Stimulated activated CD8-positive, alpha-beta memory T cell treated with anti-CD3 and anti-CD28 coated beads, Interleukin-4, amount 100 ng/mL, for 4 hours (primary cell): ENCODE data around the gene GPHN.

Experiments
- DNase-seq, 2 donors: peaks; one replicate each; pipeline ENCODE4 v3.0.0-alpha.2; 2020; ENCODE audit warnings: low read depth in 2 of 2, low spot score in 1 of 2

GPHN gene

GRCh38 chr14:66507722-66508546 lies at the start of gene GPHN:
TSS of gene GPHN (plus strand) at chr14:66508147.
- peak; percentile 61 to 78 for DNase-seq

DNA sequence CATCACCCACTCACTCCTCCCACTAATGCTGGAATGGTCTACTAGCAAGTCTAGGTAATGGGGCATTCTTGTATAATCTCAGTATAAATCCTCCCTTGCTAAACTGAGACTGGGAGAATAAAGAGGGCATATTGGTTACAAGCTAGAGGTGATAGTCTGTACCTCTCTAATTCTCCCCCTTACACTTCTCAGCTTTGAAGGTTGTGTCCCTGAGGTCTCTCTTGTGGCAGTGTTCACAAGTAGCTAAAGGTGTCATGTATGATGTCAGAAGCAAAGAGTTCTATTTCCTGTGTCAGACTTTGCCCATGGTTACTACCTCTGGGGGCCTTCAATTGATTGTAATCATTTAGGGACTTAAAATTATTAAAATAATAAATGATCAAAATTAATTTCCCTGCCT lies 48.3 kb upstream of the GPHN start:
- no peak for DNase-seq

DNA sequence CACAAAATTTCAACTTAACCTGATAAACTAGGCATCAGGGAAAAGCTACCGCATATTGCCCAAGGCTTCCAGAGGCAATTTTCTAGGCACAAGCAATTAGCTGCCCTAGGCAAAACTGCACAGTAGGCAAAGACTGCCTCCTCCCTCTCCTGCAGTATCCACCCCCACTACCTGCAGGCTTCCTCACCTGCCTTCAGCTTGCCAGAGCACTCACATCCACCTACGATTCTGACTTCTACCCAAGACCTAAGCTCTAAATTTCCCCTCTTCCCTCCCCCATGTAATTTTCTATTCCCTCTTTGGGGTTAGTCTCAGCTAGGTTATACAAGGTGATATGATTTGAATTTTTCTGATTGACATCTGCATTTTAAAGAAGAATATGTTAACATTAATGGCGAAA lies 43.7 kb upstream of the GPHN start:
- DNase-seq, result no peak

DNA sequence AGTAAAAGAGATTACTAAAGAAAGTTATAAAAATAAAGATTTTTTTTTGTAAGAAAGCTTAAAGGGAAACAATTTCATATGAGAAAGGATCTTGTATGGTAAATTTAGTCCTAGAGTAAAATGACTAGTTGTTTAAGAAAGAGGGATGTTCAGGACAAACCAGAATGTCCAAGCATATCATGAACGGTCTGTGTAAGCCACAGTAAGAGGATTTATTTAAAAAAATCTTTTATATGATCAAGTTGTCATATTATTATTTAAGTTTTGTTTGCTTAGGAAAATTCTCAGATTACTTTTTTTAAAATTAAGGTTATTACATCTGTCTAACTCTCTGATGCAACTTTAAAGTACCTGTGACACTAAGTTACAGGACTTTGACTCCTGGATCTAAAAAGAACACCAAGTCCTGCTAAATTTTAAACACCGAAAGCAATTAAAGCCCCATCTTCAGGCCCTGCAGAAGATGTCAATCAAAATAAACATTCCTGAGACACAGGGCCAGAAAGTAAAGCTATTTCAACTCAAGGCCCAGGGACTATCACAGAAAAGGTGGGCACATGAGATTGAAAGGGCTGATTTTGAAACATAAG lies 39.1 kb upstream of the GPHN start:
- no peak for DNase-seq

GRCh38 chr14:66471584-66471983 lies 36.4 kb upstream of the GPHN start:
- no peak for DNase-seq

DNA sequence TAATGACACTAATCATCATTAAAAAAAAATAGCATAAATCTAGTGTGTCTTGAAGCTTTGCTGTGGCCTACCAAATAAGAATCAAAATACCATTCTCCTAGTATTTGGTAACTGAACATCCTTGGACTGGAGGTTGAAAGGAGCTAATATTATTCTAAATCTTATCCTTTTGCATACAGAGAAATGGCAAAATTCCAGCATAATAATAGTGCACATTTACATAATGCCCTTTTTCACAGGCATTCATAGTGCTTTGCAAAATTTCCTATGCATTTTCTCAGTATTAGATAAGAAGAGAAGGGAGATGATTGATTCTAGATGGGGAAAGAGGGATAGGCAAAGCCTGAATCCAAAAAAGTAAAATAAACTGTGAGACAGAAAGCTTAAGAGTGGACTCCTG lies 35.7 kb upstream of the GPHN start:
- DNase-seq, result no peak

DNA sequence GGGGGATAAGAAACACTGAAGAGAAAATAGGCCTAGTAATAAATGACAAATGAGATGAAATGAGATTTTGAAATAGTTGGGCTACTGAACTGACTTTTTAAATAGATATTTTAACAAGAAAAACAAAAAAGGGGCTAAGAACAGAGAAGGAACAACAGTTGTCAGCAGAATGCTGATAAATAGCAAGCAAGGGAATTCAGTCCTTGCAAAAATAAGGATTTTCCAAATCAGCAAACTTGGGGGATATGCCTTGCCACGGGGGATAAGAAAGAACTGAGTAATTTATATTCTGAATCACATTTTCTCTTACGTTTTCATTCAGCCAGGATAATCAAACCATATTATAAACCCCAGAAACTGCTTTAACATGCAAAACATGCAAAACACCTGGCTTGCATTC lies 34.7 kb upstream of the GPHN start:
- no peak for DNase-seq

GRCh38 chr14:66476964-66477363 lies 31.0 kb upstream of the GPHN start:
- DNase-seq, result no peak

DNA sequence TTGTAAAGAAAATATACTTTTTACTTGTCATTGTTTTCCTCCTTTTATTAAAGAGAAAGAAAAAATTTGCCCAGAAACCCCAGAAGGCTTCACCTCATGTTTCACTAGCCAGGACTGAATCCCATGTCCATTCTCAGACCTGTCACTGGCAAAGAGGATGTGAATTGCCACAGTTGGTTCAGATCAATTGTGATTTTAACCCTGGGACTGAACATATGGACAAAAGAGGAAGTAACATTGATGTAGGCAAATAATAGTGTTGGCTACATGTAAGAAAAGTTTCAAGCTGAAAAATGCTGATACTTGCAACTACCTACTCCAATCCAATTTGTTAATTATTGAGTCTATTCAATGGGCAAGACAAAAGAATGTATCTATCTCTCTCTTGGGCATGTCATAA lies 30.4 kb upstream of the GPHN start:
- DNase-seq, result no peak

- no peak for DNase-seq
Observed at GRCh38 chr14:66482873-66483272, 25.1 kb upstream of the GPHN start.

- DNase-seq, result no peak
Observed at GRCh38 chr14:66483322-66483721, 24.6 kb upstream of the GPHN start.

GRCh38 chr14:66485029-66485428 lies 22.9 kb upstream of the GPHN start:
- DNase-seq, result no peak

DNA sequence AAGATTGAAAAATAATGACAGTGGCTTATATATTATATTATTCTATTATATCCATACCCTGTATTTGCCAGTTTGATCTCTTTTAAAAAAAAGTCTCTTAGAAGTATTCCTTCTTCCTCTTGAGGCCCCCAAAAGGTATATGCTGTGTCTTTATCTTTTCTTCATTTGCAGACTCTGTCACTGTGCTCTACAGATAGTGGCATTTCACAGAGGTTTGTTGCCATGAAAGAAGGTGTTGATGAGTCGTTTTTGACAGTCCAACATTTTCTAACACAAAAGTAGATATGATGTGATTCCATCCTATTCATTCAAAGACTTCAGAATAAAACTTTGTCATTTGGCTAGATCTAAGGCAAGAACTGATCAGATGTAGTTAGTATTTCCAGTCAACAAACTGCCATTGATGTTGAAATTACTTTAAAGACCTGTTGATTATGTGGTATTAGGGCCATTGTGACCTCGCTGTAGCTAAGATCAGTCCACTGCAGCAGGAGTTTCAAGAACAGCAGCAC lies 22.0 kb upstream of the GPHN start, which contains the start of gene CCDC196:
Gene CCDC196 (plus strand): TSS at position 462 of the 512 bp plus-strand sequence. CDS start 132 bp downstream, outside the sequence.
- no peak for DNase-seq

GRCh38 chr14:66487164-66487563 lies 20.8 kb upstream of the GPHN start:
- DNase-seq, result no peak

DNA sequence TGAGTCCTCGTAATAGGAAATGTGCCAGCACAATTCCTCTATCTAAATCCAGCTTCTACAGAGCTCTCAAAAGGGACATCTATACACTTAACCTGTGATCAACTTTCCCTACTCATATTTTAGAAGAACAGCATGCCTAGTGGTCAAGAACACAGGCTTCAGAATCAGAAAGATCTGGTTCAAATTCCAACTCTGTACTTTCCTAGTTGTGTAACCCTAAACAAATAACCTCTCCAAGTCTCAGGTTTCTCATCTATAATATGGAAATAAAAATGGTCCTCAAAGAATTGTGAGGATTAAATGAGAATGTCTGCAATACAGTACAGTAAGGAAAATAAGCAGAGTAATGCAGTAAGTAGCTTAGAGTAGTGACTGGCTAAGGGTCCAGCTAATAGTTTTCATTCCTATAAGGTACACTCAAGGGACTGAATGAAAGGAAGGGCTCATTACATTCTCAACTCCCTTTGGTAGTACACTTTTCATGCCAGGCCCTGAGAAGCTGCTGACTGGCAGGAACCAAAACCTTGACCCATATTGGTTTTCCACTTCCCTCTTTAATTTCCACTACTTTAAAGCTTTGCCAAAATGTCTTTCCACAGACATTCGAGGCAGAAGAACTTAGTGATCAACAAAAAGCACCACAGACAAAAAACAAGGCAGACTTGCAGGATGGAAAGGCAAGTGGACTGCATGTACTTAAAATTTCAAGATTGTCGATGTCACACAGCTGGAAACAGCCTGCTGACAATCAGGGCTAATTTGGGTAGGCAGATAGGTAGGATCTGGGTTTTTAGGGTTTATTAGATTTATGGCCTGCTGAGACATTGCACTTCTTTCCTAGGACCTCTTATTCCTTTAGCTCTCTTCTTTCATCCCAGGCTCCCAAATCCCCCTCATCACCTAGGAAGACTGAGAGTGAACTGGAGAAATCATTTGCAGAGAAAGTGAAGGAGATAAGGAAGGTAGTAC lies 17.5 kb upstream of the GPHN start:
- no peak for DNase-seq

GRCh38 chr14:66493750-66494149 lies 14.2 kb upstream of the GPHN start:
- no peak for DNase-seq

DNA sequence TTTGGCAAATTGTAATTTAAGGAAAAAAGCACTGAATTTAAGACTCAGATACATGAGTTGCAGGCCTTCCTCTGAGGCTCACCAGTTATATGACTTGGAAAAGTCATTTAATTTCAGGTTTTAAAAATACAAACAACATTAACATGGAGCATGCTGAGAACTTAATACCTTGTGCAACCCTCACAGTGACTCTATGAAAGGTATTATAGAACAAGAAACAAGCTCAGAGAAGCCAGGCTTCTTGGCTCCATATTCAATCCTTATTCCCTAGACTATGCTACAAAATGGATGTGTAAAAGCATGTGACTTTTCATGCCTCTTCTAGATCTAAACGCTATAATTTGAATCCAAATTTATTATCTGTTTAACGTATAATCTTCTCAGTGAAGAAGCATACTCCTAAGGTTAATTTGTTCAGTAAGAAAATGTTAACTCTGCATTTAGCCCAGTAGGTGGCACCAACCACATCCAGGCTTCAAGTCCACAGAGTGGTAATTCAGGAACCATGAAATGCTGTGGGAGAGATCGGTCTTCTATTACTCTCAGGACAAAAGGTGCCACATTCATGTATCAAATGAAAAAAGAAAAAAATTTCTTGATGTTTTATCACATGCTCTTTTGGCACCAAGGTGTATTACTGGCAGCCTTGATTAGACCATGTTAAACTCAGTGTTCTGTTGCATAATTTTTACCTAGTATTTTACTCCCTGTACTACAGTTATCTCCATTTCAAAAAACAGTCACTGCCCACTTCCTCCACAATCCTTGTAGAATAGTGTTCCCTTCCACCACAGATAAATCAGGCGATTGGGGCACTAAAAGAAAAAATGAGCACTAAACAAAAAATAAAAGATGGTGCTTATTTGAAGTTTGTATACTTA lies 12.5 kb upstream of the GPHN start:
- DNase-seq, result peak in 1 of 2 donors; percentile 4

DNA sequence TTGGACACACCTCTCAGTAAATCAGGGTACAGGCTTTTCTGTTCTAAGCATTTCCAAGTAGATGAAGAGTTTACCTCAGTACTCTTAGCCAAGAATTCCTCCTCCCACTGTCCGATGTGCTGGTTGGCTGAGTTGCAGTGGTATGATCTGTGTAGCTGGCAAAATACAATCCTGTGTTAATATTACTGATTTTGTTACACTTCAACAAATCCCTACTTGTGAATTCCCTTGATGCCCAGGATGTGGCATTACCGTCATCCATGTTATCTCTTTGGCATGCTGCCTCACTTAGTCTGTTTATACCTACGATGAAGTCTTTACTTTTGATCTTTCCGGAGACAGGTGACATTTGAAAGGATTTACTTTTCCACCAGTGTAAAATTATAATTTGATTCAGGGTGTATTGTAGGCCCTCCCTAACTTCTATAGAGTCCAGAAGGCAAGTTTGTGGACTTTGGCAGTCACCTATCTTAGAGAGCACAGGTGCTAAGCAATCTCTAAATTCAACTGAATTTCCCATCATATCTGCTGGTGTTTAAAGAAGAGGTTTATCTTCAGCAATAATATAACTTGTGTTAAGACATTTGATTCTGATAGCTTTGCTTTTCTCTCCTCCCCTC lies 11.6 kb upstream of the GPHN start:
- no peak for DNase-seq

GRCh38 chr14:66496911-66497310 lies 11.0 kb upstream of the GPHN start:
- no peak for DNase-seq

DNA sequence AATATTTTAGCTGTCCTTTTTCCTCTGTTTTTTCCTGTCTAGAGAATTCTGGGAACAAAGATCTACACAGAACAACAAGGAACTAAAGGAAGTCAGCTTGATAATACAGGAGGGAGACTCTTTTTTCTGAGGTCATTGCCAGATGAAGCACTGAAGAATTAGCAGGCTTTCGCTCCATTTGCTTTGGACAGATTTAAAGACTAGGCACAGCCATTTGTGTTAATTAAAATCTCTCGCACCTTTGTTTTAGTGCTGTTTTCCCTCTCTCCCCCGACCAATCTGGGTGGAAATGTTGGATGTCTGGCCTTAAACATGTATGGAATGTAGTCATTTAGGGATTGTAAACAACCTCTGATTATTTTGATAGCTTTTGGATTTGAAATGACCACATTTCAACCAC lies 9.6 kb upstream of the GPHN start:
- DNase-seq, result no peak
